Measurements from ENCODE around the gene ARRB1.
"Not testable (repeated sequence)": the region's sequence is repeated elsewhere in the genome, so short reads cannot be mapped to it uniquely, and the experiment has no call there.

- TF ChIP-seq CTCF (tag by site-specific recombination; IDR thresholded peaks at IDR 0.05); REST (tag by site-specific recombination; IDR thresholded peaks at IDR 0.05); ZNF121 (tag by site-specific recombination; IDR thresholded peaks at IDR 0.05); PBX3 (CRISPR knock-in tag; IDR thresholded peaks at IDR 0.05); ZNF184 (tag by site-specific recombination; IDR thresholded peaks at IDR 0.05); SP2 (tag by site-specific recombination; IDR thresholded peaks at IDR 0.05): not testable (repeated sequence)
These were observed 27.3 kb upstream of the ARRB1 start for GRCh38 chr11:75378776-75379175.
